ENCODE measurements around the gene DOCK7.

DNA sequence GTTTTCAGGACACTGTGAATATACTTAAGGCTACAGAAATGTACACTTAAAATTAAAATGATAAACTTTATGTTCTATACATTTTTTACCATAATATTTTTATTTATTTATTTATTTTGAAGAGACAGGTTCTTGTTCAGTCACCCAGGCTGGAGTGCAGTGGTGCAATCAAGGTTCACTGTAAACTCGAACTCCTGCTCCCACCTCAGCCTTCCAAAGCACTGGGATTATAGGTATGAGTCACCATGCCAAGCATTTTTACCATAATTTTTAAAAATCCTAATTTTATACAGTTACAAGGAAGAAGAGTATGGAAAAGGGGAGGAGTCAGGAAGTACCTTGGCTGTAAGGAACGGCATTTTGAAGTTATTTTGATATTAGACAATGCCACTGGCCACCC is 114.5 kb downstream of the DOCK7 start:
- TF ChIP-seq, protein P1, sequence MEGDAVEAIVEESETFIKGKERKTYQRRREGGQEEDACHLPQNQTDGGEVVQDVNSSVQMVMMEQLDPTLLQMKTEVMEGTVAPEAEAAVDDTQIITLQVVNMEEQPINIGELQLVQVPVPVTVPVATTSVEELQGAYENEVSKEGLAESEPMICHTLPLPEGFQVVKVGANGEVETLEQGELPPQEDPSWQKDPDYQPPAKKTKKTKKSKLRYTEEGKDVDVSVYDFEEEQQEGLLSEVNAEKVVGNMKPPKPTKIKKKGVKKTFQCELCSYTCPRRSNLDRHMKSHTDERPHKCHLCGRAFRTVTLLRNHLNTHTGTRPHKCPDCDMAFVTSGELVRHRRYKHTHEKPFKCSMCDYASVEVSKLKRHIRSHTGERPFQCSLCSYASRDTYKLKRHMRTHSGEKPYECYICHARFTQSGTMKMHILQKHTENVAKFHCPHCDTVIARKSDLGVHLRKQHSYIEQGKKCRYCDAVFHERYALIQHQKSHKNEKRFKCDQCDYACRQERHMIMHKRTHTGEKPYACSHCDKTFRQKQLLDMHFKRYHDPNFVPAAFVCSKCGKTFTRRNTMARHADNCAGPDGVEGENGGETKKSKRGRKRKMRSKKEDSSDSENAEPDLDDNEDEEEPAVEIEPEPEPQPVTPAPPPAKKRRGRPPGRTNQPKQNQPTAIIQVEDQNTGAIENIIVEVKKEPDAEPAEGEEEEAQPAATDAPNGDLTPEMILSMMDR (IDR thresholded peaks at IDR 0.05): no peak
- TF ChIP-seq EP300 (IDR thresholded peaks at IDR 0.05): no peak

All from ovary (tissue), 3 donors.